ENCODE data around the gene TUBG1.

The TUBG1 gene

DNA sequence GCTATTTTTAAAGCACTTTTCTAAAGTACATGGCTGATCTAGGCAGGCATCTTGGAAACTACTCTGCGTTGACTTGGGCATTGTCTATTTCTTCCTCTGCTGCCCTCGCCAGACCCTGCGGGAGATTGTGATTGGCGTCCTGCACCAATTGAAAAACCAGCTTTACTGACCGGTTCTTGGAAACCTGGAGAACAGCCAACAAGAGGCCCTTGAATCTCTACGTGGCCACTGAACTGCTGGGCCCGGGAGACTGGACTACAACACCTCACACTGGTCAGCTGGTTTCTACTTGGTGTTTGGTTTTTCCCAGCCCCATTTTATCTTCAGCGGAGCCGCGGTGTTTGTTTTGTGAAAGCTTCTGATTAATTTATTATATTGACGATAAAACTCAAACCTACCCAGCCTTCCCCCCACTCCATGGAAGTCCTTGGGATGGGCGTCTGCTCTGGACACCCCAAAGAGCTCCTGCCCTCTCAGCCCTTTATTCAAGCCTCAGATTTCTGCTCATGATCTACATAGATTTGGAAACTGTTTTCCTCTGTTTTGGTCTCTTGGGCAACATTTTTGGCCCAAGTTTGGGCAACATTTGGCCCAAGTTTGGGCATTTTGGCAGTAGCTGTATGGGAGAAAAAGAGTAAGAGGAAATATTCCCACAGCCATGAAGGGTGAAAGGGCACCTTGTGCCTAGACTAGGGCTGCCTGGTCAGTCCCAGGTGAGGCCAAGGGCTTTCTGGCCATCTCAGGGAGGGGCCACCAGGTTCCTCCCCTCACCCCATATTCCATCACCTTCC is 37.9 kb upstream of the TUBG1 start:
- H3K4me3 ChIP-seq (replicated peaks; ENCODE audit: low read depth, low read length), result no peak overlapping the region
- DNase-seq (ENCODE audit: low read depth), result no peak
- TF ChIP-seq, protein P1, sequence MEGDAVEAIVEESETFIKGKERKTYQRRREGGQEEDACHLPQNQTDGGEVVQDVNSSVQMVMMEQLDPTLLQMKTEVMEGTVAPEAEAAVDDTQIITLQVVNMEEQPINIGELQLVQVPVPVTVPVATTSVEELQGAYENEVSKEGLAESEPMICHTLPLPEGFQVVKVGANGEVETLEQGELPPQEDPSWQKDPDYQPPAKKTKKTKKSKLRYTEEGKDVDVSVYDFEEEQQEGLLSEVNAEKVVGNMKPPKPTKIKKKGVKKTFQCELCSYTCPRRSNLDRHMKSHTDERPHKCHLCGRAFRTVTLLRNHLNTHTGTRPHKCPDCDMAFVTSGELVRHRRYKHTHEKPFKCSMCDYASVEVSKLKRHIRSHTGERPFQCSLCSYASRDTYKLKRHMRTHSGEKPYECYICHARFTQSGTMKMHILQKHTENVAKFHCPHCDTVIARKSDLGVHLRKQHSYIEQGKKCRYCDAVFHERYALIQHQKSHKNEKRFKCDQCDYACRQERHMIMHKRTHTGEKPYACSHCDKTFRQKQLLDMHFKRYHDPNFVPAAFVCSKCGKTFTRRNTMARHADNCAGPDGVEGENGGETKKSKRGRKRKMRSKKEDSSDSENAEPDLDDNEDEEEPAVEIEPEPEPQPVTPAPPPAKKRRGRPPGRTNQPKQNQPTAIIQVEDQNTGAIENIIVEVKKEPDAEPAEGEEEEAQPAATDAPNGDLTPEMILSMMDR (IDR thresholded peaks at IDR 0.05; ENCODE audit: low read length, missing control alignments), result no peak

DNA sequence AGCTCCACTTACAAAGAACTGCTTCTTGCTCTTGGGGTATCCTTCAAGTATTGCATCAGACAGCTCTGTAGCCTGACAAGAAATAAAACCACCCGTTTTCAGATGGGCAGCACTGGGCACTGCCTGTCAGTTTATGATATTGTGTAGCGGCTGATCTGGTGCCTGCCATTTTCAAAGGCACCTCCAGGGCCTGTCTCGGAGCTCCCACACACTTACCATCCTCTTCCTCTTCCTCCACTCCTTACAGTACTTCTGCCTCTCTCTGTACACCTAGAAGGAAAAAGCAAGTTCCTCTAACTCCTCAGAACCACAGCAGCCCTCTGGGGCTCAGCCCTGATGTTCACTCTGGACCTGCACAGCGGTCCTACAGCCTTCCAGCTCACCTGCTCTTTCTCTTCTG is 36.4 kb upstream of the TUBG1 start:
- no peak for DNase-seq (ENCODE audit: low read depth)
- no peak overlapping the region for H3K4me3 ChIP-seq (replicated peaks; ENCODE audit: low read depth, low read length)
- TF ChIP-seq, protein P1 (IDR thresholded peaks at IDR 0.05; ENCODE audit: low read length, missing control alignments), result no peak

DNA sequence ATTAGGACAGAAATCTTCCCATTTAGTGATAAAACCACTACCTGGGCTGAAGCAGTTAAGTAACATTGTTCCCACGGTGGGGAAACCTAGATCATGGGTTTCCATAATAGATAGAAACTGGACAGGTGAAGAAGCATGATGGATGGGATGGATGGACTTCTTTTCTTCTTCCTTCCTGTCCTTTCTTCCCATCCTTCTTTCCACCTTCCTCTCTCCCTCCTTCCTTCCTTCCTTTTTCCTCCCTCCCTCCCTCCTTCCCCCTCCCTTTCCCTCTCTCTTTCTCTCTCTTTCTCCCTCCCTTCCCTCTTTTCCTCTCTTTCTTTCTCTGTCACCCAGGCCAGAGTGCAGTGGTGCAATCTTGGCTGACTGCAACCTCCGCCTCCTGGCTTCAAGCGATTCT is 35.0 kb upstream of the TUBG1 start:
- H3K4me3 ChIP-seq (replicated peaks; ENCODE audit: low read depth, low read length), result no peak overlapping the region
- TF ChIP-seq, protein P1 (IDR thresholded peaks at IDR 0.05; ENCODE audit: low read length, missing control alignments), result no peak
- no peak for DNase-seq (ENCODE audit: low read depth)

DNA sequence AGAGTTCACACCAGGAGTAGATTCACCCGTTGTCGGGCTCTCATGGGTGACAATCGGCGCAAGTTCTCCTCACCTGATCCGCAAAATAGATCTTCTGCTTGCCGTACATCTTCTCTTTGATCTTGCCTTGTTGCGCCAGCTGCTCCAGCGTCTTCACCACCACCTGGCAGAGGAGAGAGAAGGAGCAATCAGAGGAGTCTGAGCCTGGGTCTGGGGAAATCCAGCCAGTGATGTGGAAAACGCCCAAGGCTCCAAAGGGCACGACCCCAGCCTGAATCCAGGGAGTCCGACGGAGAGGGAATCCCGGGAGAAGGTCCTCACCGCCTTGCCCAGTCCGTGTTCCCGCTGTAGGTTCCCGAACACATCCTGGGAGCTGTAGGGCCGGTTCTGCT is 32.3 kb upstream of the TUBG1 start:
- no peak for DNase-seq (ENCODE audit: low read depth)
- TF ChIP-seq, protein P1 (IDR thresholded peaks at IDR 0.05; ENCODE audit: low read length, missing control alignments), result no peak
- peak overlapping the region; percentile 68 for H3K4me3 ChIP-seq (replicated peaks; ENCODE audit: low read depth, low read length)

DNA sequence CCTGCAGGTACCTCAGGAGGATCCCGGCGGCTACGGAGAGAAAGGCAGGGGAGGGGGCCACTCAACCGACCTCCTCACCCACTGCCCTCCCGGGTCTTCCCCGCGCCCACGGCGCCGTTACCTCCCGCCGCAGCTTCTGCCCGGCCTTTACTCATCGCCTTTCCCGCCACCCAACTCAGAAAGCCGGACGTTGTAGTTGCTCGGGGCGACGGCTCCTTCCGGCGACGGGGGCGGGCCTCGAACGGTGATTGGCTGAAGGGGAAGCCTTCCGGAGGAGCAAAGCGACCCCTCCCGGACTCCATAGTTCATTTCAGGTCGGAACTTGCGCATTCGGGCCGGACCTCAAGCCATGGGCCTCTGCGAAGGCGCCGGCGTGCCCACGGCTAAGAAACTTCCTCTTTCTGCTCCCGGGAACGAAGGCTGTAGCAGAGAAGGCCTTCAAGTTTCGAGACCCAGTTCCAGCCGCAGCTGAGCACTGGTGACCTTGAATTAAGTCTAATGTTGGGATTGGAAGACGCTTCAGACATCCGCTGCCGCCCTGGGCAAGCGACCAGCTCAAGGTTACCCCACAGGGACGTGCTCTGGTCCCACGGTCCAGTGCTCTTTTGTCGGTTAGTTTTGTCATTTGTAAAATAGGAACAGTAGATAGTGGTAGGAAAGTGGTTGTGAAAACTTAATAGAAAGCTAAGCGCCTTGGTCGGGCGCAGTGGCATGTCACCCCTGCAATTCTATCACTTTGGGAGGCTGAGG is 31.8 kb upstream of the TUBG1 start, which contains the start of gene PSMC3IP:
Gene PSMC3IP, minus strand, starts transcription at position 198 of the 750 bp plus-strand sequence. Its CDS starts 43 bp downstream, at position 155.
- TF ChIP-seq, protein P1 (IDR thresholded peaks at IDR 0.05; ENCODE audit: low read length, missing control alignments), result peak; percentile 35
- H3K4me3 ChIP-seq (replicated peaks; ENCODE audit: low read depth, low read length), result peak within 1 kb of the TSS; percentile 68
- DNase-seq (ENCODE audit: low read depth), result peak; percentile 95

DNA sequence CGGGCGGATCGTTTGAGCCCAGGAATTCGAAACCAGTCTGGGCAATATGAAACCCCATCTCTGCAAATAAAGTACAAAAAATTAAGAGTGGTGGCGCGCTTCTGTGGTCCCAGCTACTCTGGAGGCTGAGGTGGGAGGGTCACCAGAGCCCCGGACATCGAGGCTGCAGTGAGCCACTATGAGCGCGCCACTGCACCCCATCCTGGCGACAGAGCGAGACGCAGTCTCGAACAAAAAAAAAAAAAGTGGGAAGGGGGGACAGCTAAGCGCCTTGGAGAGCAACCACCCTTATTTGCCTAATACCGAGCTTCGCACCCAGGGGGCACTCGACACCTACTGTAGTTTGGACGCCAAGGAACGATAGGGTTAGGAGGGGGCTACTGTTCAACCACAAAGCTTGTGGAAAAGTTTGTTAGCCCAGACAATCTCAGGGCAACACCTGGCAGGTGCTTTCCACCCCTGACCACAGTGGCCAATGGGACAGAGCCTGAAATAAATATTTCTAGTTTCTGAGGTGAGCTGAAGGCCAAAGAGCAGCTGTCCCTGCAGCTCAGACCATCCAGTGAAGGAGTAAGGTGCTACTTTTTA is 31.1 kb upstream of the TUBG1 start:
- TF ChIP-seq, protein P1 (IDR thresholded peaks at IDR 0.05; ENCODE audit: low read length, missing control alignments), result peak; percentile 77
- peak overlapping the region; percentile 68 for H3K4me3 ChIP-seq (replicated peaks; ENCODE audit: low read depth, low read length)
- peak; percentile 78 for DNase-seq (ENCODE audit: low read depth)
